GM19240 (cell line): ENCODE measurements around the gene SLC24A3.
"Not testable (repeated sequence)": the region's sequence is repeated elsewhere in the genome, so short reads cannot be mapped to it uniquely, and the experiment has no call there.

Experiments used
- DNase-seq: peaks from one replicate; pipeline ENCODE4 v3.0.0; 2011; ENCODE audit warnings: low spot score; ENCODE audit not compliant: insufficient read length

Gene SLC24A3

GRCh38 chr20:19738951-19739350, 526.5 kb downstream of the SLC24A3 start:
- no peak for DNase-seq

DNA sequence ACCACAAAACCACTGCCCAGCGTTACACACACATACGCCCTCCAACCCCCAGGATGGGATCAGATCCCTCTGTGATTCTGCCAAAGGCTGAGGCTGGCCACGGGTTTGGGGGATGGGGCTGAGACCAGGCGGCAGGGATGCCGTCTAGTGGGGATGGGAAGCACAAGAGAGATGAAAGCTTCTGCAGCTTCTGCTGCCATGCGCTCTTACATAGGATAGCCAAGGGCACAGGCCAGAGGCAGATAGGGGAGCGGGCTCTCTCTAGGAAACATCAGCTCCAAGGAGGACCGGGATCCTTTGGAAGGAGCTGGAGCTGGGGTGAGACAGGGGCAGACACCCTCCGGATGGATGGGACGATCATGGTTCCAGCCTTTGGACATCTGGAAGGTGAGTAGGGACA, 526.9 kb downstream of the SLC24A3 start:
- no peak for DNase-seq

DNA sequence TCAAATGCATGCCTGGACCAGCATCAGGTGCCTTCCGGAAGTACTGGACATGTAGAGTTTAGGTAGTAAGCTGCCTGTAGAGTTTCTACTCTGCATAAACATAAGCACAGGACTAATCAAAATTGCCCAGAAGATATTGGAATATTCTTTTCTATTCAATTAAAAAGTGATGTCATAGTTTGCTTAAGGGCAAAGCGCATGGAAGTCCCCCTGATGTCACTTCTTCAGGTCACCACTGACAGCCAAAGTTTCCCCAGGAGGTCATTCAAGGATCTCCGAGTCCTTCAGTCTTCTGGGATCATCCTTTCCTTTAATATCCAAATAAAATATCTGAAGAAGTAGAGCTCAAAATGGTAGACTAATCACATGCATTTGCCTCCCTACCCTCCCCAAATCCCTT, 528.1 kb downstream of the SLC24A3 start:
- DNase-seq, result no peak

DNA sequence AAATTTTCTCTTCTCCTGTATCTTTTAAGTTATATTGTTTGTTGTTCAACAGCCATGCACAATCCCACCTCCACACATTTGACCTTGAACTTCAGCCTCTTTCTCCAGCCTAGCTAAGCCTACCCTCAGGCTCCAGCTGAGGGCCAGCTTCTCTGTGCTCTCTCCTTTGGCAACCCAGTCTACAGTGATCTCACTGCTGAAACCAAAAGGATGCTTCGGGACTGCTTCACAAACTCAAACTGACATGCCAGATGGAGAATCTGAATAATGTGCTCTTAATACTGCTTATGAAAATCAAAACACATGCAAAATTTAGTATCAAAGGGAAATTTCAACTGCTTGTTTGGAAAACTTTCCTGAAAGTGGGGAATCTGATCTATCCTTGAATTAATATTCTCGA, 529.5 kb downstream of the SLC24A3 start:
- no peak for DNase-seq

- DNase-seq, result no peak
Observed at GRCh38 chr20:19742974-19743639, 530.7 kb downstream of the SLC24A3 start.

DNA sequence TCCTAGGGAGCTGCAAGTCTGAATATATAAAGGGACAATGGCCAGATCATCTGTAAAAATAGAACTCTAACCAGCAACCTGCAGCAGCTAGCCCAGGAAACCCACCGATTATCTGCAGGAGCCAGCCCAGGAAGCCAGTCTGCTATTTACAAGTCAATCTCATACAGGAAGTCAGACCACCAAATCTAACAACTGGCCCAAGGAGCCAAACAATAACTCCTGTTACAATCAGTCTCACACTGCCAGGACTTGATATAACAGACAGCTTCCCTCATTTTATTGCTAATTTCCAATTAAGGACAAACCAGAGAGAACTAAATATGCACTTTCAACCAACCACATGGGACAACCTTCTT, 531.2 kb downstream of the SLC24A3 start:
- no peak for DNase-seq

DNA sequence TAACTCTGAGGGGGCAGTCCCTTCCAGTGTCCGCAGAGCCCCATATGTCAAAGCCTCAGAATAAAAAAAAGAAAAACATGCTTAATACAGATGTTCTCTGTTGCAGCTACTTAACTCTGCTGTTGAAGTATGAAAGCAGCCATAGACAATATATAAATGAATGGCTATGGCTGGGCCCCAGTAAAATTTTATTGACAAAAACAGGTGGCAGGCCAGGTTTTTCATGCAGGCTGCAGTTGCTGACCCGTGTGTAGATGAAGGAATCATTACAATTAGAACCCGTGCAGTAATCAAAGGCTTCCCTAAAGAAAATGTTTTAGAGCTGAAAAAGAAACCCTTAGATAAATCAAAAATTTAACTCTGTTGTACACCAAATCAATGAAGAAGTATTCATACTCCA, 532.7 kb downstream of the SLC24A3 start:
- no peak for DNase-seq

DNA sequence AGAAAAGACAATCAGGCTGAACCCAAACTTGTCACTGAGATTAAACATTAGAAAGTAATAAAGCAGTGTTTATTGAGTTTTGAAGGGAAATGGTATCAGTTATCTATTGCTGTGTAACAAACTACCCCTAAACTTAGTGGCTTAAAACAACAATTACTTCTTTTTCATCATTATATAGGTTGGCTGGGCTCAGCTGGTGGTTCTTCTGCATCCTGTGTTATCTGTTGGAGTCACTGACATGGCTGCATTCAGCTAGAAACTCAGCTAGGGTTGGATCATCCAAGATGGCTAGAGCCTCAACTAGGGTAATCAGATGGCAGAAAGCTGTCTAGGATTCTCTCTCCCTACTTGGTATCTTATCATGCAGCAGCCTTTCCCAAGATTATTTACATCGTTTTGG, 533.1 kb downstream of the SLC24A3 start:
- DNase-seq, result no peak

- no peak for DNase-seq
Observed at GRCh38 chr20:19746396-19746795, 534.0 kb downstream of the SLC24A3 start.

DNA sequence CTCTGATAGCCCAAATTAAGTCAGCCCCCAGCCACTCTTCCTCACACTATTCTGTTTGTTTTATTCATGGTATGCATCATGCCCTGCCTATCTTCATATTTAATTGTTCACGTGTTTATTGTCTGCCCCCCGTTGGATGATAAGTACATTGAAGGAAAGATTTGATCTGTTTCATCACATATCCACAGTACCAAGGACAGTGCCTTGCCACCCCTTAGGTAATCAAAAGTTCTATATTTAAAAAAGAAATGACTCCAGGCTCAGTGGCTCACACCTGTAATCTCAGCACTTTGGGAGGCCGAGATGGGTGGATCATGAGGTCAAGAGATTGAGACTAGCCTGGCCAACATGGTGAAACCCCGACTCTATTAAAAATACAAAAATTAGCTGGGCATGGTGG, 535.5 kb downstream of the SLC24A3 start:
- DNase-seq, result no peak

DNA sequence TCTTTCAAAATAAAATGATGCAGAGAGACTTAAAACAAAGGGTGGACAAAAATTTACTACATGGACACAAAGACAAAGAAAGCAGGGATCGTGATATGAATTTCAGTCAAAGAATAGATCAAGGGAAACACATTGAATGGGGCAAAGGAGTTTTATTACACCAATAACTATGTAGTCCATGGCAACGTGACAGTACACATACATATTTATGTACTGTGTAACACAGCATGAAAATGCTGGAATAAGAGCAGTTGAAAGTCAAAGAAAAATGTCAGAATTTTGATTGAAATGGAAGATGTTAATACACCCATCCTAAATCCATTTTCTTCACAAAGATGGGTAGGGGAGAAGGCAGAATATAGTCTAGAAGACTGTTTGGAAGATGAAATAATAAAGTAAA, 536.2 kb downstream of the SLC24A3 start:
- no peak for DNase-seq

GRCh38 chr20:19749618-19750071, 537.2 kb downstream of the SLC24A3 start:
- DNase-seq, result no peak

GRCh38 chr20:19750101-19750606, 537.7 kb downstream of the SLC24A3 start:
- DNase-seq, result no peak

DNA sequence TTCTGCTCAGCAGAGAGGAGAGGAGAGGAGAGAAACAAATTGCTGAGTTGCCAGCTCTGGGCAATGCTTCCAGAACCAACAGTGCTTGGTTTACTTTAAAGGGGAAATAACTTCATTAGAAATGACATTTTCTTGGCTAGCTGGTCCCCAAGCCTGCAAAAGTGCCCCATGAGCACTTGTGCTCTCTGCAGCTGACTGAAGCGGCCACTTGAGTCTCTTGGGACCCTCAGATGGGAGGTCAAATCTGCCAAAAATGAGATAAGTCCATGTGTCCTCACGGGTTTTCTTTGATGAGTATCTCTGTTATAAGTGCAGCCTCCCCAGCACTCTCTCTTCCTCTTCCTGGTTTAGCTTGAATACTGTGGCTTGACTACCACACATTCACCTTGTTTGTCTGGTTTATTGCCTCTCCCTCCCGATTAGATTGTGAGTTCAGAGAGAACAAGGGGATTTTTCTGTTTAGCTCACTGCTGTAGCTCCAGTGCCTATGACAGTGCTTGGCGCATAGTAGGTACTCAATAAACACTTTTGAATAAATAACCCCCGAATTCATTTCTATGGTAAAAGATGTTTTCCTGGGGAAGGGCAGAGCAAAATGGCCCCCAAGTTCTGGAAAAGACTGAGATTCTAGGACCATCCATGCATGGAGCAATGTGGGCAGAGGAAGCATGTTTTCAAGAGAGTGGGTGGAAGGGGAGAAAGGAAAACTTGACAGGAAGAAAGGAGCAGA, 538.6 kb downstream of the SLC24A3 start:
- DNase-seq, result no peak

- DNase-seq, result not testable (repeated sequence)
Observed at GRCh38 chr20:19754201-19754600, 541.8 kb downstream of the SLC24A3 start.

DNA sequence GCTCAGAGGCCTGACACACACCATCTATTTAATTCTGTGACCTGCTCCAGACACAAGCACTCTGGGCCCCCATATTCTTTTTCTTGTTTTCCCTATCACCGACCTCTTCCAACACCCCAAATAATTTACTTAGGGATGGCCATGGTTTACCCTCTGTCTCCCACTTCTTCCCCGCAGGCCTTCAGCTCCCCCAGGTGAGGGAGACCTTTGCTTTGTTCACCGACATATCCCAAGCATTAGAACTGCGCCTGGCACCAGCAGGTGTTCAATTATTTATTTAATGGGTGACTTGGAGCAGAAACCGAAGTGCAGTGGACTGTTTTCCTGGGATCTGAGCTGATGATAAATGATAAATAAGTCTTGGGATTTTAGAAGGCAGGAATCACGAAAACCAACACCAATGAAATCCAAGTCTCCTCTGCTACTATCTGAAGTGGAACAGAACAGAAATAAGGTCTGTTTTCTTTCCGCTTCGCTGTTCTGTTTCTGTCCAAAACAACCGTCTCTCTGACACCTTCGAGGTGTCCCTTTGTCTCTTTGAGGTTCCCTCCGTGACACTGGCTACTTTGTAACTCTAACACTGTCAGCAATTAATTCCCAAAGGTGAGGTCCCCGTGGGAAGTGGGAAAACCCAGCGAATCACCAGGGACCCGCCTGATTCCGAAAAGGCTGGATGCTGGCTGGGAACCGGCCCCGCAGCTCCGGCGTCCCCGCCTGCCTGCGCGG, 544.5 kb downstream of the SLC24A3 start:
- no peak for DNase-seq

DNA sequence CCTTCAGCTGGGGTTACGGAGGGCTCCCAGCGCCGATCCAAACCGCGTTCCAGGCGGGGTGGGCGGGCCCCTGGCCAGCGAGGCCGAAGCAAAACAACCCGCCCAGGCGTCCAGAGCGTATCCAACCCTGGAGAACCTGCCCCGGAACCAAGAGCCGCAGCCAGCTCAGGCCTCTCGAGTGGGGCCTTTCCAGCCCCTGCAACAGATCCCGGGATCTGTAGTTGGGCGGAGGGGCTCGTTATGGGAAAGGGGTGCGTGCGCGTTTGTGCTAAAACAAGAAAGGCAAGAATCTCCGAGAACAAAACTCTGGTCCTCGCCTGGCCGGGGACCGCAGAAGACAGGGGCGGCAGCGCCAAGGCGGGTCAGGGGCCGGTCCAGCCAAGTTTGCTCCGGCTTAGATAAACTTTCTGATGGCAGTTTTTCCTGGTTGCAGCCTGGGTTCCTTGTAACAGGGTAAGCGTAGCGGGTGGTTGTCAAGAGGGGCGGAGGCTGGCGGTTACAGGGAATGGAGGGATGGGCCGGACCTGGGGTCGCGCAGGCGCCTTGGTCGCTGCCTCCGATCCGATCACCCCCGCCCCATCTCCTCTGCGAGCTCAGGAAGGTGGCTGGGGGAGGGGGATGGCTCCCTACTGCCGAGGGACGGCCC, 545.2 kb downstream of the SLC24A3 start:
- DNase-seq, result no peak

DNA sequence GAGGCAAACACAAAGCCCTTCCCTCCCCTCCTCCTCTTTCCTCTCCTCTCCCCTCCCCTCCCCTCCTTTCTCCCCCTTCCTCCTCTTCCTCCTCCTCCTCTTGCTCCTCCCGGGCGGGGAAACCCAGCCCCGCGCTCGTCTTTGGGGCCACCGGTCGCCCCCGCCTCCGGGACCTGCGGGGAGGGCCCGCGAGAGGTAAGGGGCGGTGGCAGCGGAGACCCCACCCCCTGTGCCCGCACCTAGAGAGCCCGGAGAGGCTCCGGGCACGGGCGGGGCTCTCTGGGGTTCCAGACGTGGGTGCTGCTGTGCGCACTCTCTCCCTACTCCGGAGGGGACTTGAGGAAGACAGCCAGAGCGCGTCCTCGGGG, 545.7 kb downstream of the SLC24A3 start, which contains the start of gene RIN2:
RIN2 (plus strand) TSS at position 126 of the 368 bp plus-strand sequence. CDS start 131,344 bp downstream, outside the sequence.
- DNase-seq, result no peak

- DNase-seq, result no peak
Observed at GRCh38 chr20:19758501-19759331, 546.3 kb downstream of the SLC24A3 start.

DNA sequence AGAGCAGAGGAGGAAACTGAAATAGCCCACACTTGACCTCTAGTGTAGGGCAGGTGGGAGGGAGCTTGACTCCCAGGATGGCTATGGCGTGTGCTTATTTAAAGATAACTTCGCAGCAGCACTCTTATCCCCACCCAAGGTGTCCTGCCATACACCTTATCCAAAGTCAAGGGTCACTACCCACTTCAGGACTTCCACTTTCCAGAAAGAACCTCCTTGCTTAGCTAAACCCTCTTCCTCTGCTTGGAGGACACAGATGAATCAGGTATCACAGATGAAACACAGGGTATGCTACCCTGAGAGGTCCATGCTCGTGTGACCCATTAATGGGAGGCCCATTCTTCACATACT, 547.9 kb downstream of the SLC24A3 start:
- no peak for DNase-seq

- DNase-seq, result no peak
Observed at GRCh38 chr20:19761326-19761725, 548.9 kb downstream of the SLC24A3 start.
